Kidney (tissue), 14 donors: ENCODE data around the gene ACIN1. TPM values are rescaled to one million over a fixed set of nuclear protein-coding genes. Genes with fewer than 3 reads are reported as not detected.
A peak's percentile ranks its signal among the peaks of the same experiment; 100 is the strongest.

Experiments used
- DNase-seq, 5 donors: peaks; one replicate each; pipeline ENCODE4 v3.0.0-alpha.2; 2013 to 2020
- FAIRE-seq: peaks from 2 replicates; lab custom pipeline; 2012; peaks lifted over from hg19 to GRCh38; lab: Jason Lieb, UNC
- H3K27ac ChIP-seq, 2 donors: one replicate each; pipeline ENCODE4 v1.7.0; 2013; ENCODE audit warnings: low read depth in 2 of 2, low read length in 2 of 2, inconsistent platforms in 1 of 2
- H3K27me3 ChIP-seq: one replicate; pipeline ENCODE4 v1.7.1; 2013; ENCODE audit warnings: low read length, inconsistent platforms; ENCODE audit not compliant: control insufficient read depth, insufficient read depth
- H3K36me3 ChIP-seq, 3 donors: one replicate each; pipeline versions ENCODE4 v1.7.0 to v1.7.1; 2013; ENCODE audit warnings: low read length in 3 of 3, control low read depth in 1 of 3, inconsistent platforms in 1 of 3; ENCODE audit not compliant: insufficient read depth in 3 of 3, control insufficient read depth in 2 of 3
- H3K4me1 ChIP-seq, 3 donors: one replicate each; pipeline versions ENCODE4 v1.7.0 to v1.7.1; 2013; ENCODE audit warnings: low read length in 3 of 3, inconsistent platforms in 1 of 3, low read depth in 1 of 3; ENCODE audit not compliant: control insufficient read depth in 2 of 3, insufficient read depth in 2 of 3
- H3K4me3 ChIP-seq, 3 donors: one replicate each; pipeline versions ENCODE4 v1.7.0 to v1.8.1; 2013; ENCODE audit warnings: low read length in 3 of 3, control low read depth in 1 of 3, inconsistent platforms in 1 of 3
- H3K9ac ChIP-seq, 3 donors: one replicate each; pipeline versions ENCODE4 v1.7.0 to v1.7.1; 2013; ENCODE audit warnings: low read length in 3 of 3, control low read depth in 1 of 3, inconsistent platforms in 1 of 3
- H3K9me3 ChIP-seq, 3 donors: one replicate each; pipeline versions ENCODE4 v1.7.0 to v1.7.1; 2013; ENCODE audit warnings: low read length in 3 of 3, control low read depth in 1 of 3, inconsistent platforms in 1 of 3; ENCODE audit not compliant: control insufficient read depth in 2 of 3, insufficient read depth in 1 of 3
- intact Hi-C: fragments of 100-400 bp; cut with DNase I; formaldehyde crosslinking; loops from one replicate; pipeline ENCODE4 v1.11.1; 2022
- polyA plus RNA-seq: library from polyadenylated mRNA; stranded (reverse); fragments of 350-450 nt; fragmentation: Illumina TruSeq; extraction: RNeasy Lipid Tissue Mini Kit (QIAGEN cat#74804); gene quantifications from one replicate; pipeline ENCODE4 v1.2.3, GENCODE V29; 2014; ENCODE audit warnings: low read depth, low replicate concordance; ENCODE audit not compliant: insufficient read depth
- total RNA-seq: library from RNA; stranded (reverse); fragmentation: NEBNext Ultra II Directional; extraction: Animal tissue kit (Norgen Biotek cat#: 25700); gene quantifications from one replicate; pipeline ENCODE4 v1.2.1, GENCODE V29; 2021
- TF ChIP-seq, protein P1 (sequence below): IDR thresholded peaks from 3 replicates; pipeline ENCODE4 v1.5.1; 2012; ENCODE audit warnings: mild to moderate bottlenecking, moderate library complexity, borderline replicate concordance; ENCODE audit not compliant: insufficient read depth; ENCODE audit errors: extremely low read depth
- donor health status: control.
- donor health status: control.
- donor health status: control.
- donor health status: control.
- donor health status: control.
- donor health status: DM: yes; HTN: yes; CAD: no.
- donor health status: Normal renal cell carcinoma (clear cell type).

ACIN1 gene
- total and polyA plus RNA-seq, 2 donors from 2014 or later = 54.9 to 150 TPM

DNA sequence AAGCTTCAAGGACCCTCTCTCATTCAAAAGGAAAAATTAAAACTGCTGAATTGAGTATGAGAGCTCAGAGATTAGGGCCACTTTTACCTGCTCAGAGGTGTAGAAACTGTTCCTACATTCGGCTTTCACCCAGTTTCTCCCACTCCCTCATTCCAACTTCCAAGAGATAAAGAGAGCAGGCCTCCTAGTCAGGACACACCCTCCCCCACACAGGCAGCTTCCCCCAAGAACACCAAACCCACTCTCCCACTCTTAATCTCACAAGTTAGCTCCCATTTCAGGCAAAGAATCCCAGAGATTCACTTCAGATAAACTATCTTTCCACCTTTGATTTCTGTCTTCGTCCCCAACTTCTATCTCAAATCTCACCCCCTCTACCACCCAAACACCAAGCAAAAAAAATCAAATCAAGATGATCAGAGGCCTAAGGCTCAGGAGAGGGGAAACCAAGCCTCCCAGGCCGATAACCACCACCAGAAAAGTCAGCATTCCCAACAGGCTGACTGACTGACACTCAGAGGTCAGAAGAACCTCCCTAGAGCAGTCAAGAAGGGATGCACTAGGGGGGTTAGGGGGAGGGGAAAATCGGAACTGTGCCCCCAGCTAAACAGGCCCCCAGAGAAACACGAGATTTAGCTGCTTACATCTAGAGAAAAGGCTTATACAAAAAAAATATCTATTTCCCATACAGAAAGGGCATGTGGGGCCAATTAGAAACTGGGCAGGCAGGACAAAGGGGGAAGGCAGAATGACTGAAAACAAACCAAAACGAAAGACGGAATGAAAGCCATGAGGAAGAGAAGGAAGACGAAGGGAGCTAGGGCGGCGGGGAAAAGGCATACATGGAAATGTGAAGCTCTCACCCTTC is 24.4 kb downstream of the ACIN1 start:
- Histone ChIP-seq H3K27me3 (no peaks in the 10 kb centered on the region), H3K27ac (peak overlapping the region; percentile 72 to 83), H3K4me3 (peak overlapping the region; percentile 77 to 90 (median 81)), H3K9ac (peak overlapping the region; percentile 0 to 93 (median 92)), H3K36me3 (peaks cover 11 to 56% (median 30%) of the 10 kb centered on the region in 3 donors), H3K4me1 (peaks cover 3 to 24% (median 21%) of the 10 kb centered on the region in 3 donors), H3K9me3 (no peaks in the 10 kb centered on the region)
- FAIRE-seq = no peak
- DNase-seq = peak in 2 of 5 donors; percentile 23 to 41
- TF ChIP-seq, protein P1, sequence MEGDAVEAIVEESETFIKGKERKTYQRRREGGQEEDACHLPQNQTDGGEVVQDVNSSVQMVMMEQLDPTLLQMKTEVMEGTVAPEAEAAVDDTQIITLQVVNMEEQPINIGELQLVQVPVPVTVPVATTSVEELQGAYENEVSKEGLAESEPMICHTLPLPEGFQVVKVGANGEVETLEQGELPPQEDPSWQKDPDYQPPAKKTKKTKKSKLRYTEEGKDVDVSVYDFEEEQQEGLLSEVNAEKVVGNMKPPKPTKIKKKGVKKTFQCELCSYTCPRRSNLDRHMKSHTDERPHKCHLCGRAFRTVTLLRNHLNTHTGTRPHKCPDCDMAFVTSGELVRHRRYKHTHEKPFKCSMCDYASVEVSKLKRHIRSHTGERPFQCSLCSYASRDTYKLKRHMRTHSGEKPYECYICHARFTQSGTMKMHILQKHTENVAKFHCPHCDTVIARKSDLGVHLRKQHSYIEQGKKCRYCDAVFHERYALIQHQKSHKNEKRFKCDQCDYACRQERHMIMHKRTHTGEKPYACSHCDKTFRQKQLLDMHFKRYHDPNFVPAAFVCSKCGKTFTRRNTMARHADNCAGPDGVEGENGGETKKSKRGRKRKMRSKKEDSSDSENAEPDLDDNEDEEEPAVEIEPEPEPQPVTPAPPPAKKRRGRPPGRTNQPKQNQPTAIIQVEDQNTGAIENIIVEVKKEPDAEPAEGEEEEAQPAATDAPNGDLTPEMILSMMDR = no peak
- intact Hi-C loops = no loop called here

DNA sequence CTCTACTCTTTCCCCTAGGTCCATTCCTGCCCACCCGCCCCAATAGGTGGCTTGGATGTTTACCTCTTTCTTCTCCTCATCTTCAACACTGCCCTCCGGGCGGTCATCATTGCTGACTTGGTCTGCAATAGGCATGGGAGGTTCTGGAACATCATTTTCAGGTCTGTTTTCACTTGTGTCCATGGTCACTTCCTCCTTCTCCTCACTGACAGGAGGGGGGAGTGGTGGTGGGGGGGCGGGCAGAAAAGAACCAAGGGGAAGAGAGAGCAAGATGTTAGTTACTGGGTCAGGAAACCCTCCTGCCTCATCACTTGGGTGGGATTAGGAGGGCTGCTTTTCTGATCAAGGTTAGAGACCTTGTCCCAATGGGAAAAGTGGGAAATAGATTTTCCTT is 25.5 kb downstream of the ACIN1 start:
- DNase-seq (no peak), FAIRE-seq (no peak)
- Histone ChIP-seq H3K9ac (peak overlapping the region in 1 of 3 donors; percentile 9), H3K27me3 (no peaks in the 10 kb centered on the region), H3K9me3 (no peaks in the 10 kb centered on the region), H3K4me1 (peaks cover 3 to 24% (median 21%) of the 10 kb centered on the region in 3 donors), H3K27ac (peak overlapping the region in 1 of 2 donors; percentile 20), H3K4me3 (no peak overlapping the region), H3K36me3 (peaks cover 11 to 49% (median 28%) of the 10 kb centered on the region in 3 donors)
- intact Hi-C loops = no loop called here
- TF ChIP-seq, protein P1 = no peak

DNA sequence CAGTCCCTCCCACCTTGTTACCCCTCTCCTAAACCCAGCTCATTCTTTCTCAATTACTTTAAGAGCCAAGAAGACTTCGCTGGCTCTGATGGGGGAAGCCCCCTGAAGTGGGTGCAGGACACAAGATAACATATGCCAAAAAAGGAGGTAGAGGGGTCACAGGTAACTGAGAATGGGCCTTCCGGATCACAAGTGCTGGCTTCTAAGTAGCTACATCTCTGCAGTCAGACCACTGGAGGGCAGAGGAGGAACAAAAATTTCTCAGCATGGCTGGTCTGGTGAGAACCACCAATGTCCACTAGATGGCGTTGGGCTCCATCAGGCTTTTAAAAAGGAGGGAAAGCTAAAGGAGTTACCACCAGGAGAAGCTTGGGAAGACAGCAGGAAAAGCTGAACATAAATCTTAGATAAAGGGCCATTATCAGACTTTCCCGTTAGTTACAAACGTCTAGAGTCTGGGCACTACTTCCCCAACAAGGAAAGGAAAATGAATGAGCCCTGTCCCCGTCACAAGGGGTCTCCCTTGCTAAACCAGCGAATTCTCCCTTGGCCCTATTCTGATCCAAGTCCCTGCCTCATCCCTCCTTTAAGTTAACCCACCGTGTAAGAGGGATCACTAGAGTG is 26.0 kb downstream of the ACIN1 start:
- FAIRE-seq = no peak
- Histone ChIP-seq H3K9me3 (no peaks in the 10 kb centered on the region), H3K27ac (peak overlapping the region in 1 of 2 donors; percentile 20), H3K27me3 (no peaks in the 10 kb centered on the region), H3K36me3 (peaks cover 16 to 49% (median 31%) of the 10 kb centered on the region in 3 donors), H3K4me1 (peaks cover 3 to 24% (median 21%) of the 10 kb centered on the region in 3 donors), H3K9ac (peak overlapping the region in 1 of 3 donors; percentile 9), H3K4me3 (no peak overlapping the region)
- intact Hi-C loops = no loop called here
- peak; percentile 67 to 96 (median 94) for DNase-seq
- TF ChIP-seq, protein P1 = peak; percentile 97
